Esophagus squamous epithelium (tissue), 4 donors: ENCODE measurements around the gene DENND4B.

Source experiments
- POLR2A ChIP-seq, 4 donors: fragments of 450-650 bp; IDR thresholded peaks; one replicate each; pipeline ENCODE4 v1.6.1; 2017; ENCODE audit warnings: antibody characterized with exemption in 4 of 4, mild to moderate bottlenecking in 4 of 4, moderate library complexity in 3 of 4
- TF ChIP-seq, protein P1 (sequence below), 6 experiments: fragments of 450-650 bp in 4 of 6; fragments of 200-600 bp in 2 of 6; sonication (generic) in 2 of 6; IDR thresholded peaks; one replicate each; pipeline ENCODE4 v1.5.1; 2016 to 2019; ENCODE audit warnings: antibody characterized with exemption in 6 of 6, mild to moderate bottlenecking in 4 of 6, moderate library complexity in 4 of 6

DNA sequence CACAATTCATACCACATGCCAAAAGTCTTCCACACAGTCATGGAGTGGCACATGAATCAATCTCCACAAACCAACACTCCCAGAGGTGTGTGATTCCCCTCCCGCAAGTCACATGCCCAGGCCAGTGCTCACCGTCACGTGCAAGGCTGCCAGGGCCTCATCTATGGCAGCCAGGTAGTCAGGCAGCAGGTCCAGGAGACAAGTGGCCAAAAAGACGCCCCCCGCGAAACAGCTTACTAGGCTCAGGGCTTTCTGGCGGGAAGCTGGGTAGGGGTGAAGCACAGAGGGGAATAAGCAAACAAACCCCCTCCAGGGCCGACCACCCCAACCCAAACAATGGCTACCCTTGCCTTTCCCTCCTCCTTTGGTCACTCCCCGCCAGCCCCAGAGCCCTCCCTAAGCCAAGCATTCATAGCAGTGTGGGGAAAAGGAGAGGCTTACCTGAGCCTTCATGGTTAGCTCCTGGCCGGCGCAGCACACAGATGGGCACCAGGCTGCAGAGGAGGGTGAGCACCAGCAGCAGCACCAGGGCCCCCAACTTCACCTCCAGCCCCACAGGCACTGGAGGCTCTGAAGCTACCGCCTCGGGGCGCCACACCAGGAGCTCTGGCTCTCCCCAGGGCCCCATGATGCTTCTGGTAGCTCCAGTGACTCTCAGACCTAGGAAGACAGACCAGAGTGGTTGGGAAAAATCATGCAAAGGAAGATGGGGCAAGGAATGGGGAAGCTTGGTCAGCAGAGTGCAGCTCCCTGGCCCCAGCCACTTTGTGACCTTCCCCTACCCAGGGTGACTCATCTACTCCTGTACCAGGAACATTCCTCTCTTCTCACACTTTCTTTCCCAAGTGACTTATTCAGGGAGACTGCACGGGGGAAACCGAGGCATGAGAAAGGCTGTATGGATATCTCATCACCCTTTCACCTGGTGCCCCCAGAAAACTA lies 15.8 kb upstream of the DENND4B start:
- TF ChIP-seq, protein P1, sequence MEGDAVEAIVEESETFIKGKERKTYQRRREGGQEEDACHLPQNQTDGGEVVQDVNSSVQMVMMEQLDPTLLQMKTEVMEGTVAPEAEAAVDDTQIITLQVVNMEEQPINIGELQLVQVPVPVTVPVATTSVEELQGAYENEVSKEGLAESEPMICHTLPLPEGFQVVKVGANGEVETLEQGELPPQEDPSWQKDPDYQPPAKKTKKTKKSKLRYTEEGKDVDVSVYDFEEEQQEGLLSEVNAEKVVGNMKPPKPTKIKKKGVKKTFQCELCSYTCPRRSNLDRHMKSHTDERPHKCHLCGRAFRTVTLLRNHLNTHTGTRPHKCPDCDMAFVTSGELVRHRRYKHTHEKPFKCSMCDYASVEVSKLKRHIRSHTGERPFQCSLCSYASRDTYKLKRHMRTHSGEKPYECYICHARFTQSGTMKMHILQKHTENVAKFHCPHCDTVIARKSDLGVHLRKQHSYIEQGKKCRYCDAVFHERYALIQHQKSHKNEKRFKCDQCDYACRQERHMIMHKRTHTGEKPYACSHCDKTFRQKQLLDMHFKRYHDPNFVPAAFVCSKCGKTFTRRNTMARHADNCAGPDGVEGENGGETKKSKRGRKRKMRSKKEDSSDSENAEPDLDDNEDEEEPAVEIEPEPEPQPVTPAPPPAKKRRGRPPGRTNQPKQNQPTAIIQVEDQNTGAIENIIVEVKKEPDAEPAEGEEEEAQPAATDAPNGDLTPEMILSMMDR (IDR thresholded peaks at IDR 0.05): no peak
- TF ChIP-seq POLR2A (IDR thresholded peaks at IDR 0.05): no peak
